Right renal pelvis (tissue), 4 donors: ENCODE measurements around the gene KLF11. TPM values are rescaled to one million over a fixed set of nuclear protein-coding genes. Genes with fewer than 3 reads are reported as not detected.
"Not testable (repeated sequence)": the region's sequence is repeated elsewhere in the genome, so short reads cannot be mapped to it uniquely, and the experiment has no call there.

Experiments
- DNase-seq, 4 donors: peaks; one replicate each; pipeline ENCODE4 v3.0.0-alpha.2; 2013; ENCODE audit warnings: low read depth in 4 of 4, low spot score in 3 of 4, missing footprints in 1 of 4
- polyA plus RNA-seq, 4 donors: library from polyadenylated mRNA; unstranded; fragments of 120-200 nt; gene quantifications; one replicate each; pipeline ENCODE4 v1.2.1, GENCODE V29; 2013; ENCODE audit not compliant: insufficient read length in 4 of 4

The KLF11 gene
- polyA plus RNA-seq, 4 donors: 23.8 to 27.4 (median 26.4) TPM

- DNase-seq: no peak
Measured at GRCh38 chr2:10009271-10009810, 34.0 kb upstream of the KLF11 start.

GRCh38 chr2:10009811-10010781, 33.3 kb upstream of the KLF11 start:
- no peak for DNase-seq

GRCh38 chr2:10010861-10011605, 32.3 kb upstream of the KLF11 start:
- DNase-seq: not testable (repeated sequence)

GRCh38 chr2:10011606-10012325, 31.6 kb upstream of the KLF11 start:
- not testable (repeated sequence) for DNase-seq

DNA sequence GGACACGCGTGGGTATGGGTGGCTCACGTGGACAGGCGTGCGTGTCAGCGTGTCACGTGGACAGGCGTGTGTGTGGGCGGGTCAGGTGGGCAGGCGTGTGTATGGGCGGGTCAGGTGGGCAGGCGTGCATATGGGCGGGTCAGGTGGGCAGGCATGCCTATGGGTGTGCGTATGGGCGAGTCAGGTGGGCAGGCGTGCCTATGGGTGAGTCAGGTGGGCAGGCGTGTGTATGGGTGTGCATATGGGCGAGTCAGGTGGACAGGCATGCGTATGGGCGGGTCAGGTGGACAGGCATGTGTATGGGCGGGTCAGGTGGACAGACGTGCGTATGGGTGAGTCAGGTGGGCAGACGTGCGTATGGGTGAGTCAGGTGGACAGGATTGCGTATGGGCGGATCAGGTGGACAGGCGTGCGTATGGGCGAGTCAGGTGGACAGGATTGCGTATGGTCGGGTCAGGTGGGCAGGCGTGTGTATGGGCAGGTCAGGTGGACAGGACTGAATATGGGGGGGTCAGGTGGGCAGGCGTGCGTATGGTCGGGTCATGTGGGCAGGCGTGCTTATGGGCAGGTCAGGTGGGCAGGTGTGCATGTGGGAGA, 30.9 kb upstream of the KLF11 start:
- DNase-seq: not testable (repeated sequence)

GRCh38 chr2:10012963-10013461, 30.3 kb upstream of the KLF11 start:
- no peak for DNase-seq

- DNase-seq: not testable (repeated sequence)
Measured at GRCh38 chr2:10013651-10014417, 29.5 kb upstream of the KLF11 start.

- DNase-seq: no peak
Measured at GRCh38 chr2:10014418-10015190, 28.7 kb upstream of the KLF11 start.

GRCh38 chr2:10015376-10015989, 27.9 kb upstream of the KLF11 start:
- DNase-seq: not testable (repeated sequence)

DNA sequence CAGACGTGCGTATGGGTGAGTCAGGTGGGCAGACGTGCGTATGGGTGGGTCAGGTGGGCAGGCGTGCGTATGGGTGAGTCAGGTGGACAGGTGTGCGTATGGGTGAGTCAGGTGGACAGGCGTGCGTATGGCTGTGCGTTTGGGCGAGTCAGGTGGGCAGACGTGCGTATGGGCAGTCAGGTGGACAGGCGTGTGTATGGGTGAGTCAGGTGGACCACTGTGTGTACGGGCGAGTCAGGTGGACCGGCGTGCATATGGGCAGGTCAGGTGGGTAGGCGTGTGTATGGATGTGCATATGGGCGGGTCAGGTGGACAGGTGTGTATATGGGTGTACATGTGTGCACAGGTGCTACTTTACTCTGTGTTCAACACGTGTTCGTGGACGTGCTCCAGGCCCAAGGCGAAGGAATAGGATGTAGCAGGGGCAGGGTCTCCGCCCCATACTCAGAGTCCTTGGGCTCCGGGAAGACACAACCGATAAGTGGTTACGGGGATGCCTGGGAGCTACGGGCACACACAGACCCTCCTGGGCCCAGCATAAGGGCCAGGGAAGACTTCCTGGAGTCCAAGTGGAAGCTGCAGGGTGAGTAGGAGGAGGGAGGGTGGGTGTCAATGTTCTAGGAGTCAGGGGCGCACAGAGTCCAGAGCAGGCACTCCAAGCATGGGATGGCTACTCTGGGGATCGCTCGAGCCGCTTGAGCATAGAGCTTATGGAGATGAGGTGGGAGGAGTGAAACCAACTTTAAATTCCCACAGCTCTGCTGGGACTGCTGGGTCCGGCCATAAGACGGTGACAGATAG, 27.1 kb upstream of the KLF11 start:
- DNase-seq: no peak

DNA sequence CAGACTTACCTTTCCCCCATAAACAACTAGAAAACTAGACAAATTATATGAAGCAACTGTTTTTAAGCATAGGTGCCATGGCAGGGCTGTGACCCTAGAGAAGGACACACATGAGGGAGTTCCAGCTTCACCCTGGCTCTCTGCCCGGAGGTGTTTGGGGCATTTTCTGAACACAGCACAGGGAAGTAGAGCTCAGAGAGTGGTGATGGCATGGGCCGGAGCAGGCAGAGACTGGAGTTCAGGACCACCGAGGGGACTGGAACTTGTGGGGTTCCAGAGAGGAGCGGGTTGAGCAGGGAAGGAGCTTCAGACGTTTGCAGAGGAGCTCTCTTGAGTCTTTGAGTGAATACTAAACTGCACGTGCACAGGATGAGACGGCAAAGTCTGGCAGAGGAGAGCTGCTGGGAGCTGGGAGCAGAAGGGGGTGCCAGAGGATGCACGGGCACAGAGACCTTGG, 26.5 kb upstream of the KLF11 start:
- DNase-seq: no peak

GRCh38 chr2:10017313-10017941, 25.9 kb upstream of the KLF11 start:
- DNase-seq: no peak

DNA sequence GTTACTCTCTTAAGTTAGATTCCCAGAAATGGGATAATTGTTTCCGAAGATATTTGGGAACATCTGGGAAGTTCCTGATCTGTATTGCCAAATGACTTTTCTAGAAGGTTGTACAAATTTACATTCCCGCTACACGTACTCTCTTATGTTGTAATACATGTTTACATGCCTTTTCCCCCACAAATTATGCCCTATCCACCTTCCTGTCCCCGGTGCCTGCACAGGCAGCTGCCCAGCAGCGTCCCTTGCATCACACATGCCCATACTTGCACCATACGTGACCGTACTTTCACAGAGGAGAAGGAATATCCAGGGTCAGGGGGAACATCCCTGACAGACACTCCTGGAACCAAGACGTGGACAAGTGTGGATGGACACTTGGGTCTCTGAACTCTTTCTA, 24.2 kb upstream of the KLF11 start:
- DNase-seq: no peak

- DNase-seq: no peak
Measured at GRCh38 chr2:10019602-10020400, 23.5 kb upstream of the KLF11 start.

GRCh38 chr2:10022041-10022421, 21.3 kb upstream of the KLF11 start:
- DNase-seq: no peak

DNA sequence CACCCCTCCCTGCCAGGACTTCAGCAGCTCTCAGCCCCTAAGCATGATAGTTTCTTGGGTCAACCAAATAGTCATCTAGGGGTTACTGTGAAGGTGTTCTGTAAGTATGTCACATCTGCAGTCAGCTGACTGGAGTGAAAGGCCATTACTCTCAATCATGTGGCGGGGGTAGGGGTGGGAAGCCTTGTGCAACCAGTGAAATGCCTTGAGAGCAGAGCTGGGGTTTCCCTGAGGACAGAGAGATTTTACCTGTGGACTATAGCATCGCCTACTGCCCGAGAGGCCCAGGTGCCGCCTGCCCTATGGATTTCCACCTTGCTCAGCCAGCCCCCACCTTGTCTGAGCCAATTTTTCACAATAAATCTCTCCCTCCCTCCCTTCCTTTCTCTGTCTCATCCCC, 20.9 kb upstream of the KLF11 start:
- no peak for DNase-seq
